B cell (primary cell): Measurements from ENCODE around the gene RAP1GDS1. TPM values are rescaled to one million over a fixed set of nuclear protein-coding genes. Genes with fewer than 3 reads are reported as not detected.

ENCODE experiments used
- ATAC-seq: fragments of 200-7000 bp; cut with Tn5 transposase; one replicate; pipeline ENCODE4 v1.10.0; 2021; ENCODE audit warnings: low read depth, mild to moderate bottlenecking, moderate number of reproducible peaks, moderate library complexity
- CTCF ChIA-PET: fragments of 350-600 bp; sonication (Branson Sonifier 250); formaldehyde crosslinking; loops from one replicate; lab custom pipeline; 2021; ENCODE audit warnings: antibody characterized with exemption, inconsistent platforms; lab: Charles Lee
- POLR2A ChIA-PET: fragments of 350-600 bp; sonication (Branson Sonifier 250); formaldehyde crosslinking; loops from one replicate; lab custom pipeline; 2021; ENCODE audit warnings: antibody characterized with exemption; lab: Charles Lee
- DNase-seq: peaks from one replicate; pipeline ENCODE4 v3.0.0; 2013
- H2AFZ ChIP-seq: 2 replicates; pipeline ENCODE4 v1.6.1; 2012; ENCODE audit warnings: mild to moderate bottlenecking, low read depth, low read length; ENCODE audit not compliant: insufficient read depth, poor library complexity, severe bottlenecking
- H3K27ac ChIP-seq, 2 donors: 1 replicate in 1 of 2; 2 replicates in 1 of 2; pipeline ENCODE4 v1.5.1; 2012 to 2013; ENCODE audit warnings: low read length in 2 of 2, mild to moderate bottlenecking in 2 of 2, moderate library complexity in 1 of 2
- H3K27me3 ChIP-seq, 4 experiments: fragments of 200-600 bp in 1 of 4; sonication (generic) in 1 of 4; replicated peaks in 1 of 4; 1 replicate in 2 of 4; 2 replicates in 2 of 4; pipeline versions ENCODE4 v1.6.1 to v1.7.0; 2013 to 2016; ENCODE audit warnings: low read length in 3 of 4, mild to moderate bottlenecking in 2 of 4, mixed read lengths in 1 of 4, moderate library complexity in 1 of 4; ENCODE audit not compliant: insufficient read depth in 4 of 4, control insufficient read depth in 3 of 4; ENCODE audit errors: control extremely low read depth in 1 of 4
- H3K36me3 ChIP-seq, 2 experiments: replicated peaks in 1 of 2; 1 replicate in 1 of 2; 2 replicates in 1 of 2; pipeline versions ENCODE4 v1.6.1 to v1.7.1; 2013; ENCODE audit warnings: low read length in 1 of 2; ENCODE audit not compliant: insufficient read depth in 2 of 2, control insufficient read depth in 1 of 2; ENCODE audit errors: control extremely low read depth in 1 of 2, extremely low read depth in 1 of 2
- H3K4me1 ChIP-seq, 2 donors: fragments of 200-600 bp in 1 of 2; sonication (generic) in 1 of 2; 1 replicate in 1 of 2; 2 replicates in 1 of 2; pipeline versions ENCODE4 v1.5.1 to v1.6.1; 2013 to 2017; ENCODE audit warnings: low read length in 2 of 2; ENCODE audit not compliant: control insufficient read depth in 2 of 2, insufficient read depth in 2 of 2
- H3K4me2 ChIP-seq: replicated peaks from 2 replicates; pipeline ENCODE3; 2012; ENCODE audit warnings: mild to moderate bottlenecking, low read depth, low read length; ENCODE audit not compliant: poor library complexity, severe bottlenecking
- H3K4me3 ChIP-seq, 5 experiments: fragments of 200-600 bp in 1 of 5; sonication (generic) in 1 of 5; 1 replicate in 3 of 5; 2 replicates in 2 of 5; pipeline versions ENCODE4 v1.5.1 to v1.7.0; 2011 to 2016; ENCODE audit warnings: low read length in 4 of 5, mild to moderate bottlenecking in 4 of 5, low read depth in 2 of 5, control low read depth in 1 of 5, moderate library complexity in 1 of 5; ENCODE audit not compliant: insufficient read depth in 1 of 5; ENCODE audit errors: control extremely low read depth in 1 of 5, extremely low read depth in 1 of 5
- H3K79me2 ChIP-seq: fragments of 200-600 bp; sonication (generic); one replicate; pipeline ENCODE4 v1.6.0; 2016; ENCODE audit warnings: low read length; ENCODE audit not compliant: control insufficient read depth, insufficient read depth
- H3K9ac ChIP-seq: fragments of 200-600 bp; sonication (generic); 2 replicates; pipeline ENCODE4 v1.6.1; 2017; ENCODE audit warnings: mild to moderate bottlenecking, low read length, moderate library complexity
- H3K9me3 ChIP-seq, 3 donors: one replicate each; pipeline versions ENCODE4 v1.6.1 to v1.7.1; 2013; ENCODE audit warnings: low read length in 2 of 3; ENCODE audit not compliant: control insufficient read depth in 2 of 3, insufficient read depth in 1 of 3; ENCODE audit errors: control extremely low read depth in 1 of 3
- H4K20me1 ChIP-seq: 2 replicates; pipeline ENCODE4 v1.6.0; 2012; ENCODE audit warnings: mild to moderate bottlenecking, low read length; ENCODE audit not compliant: insufficient read depth, control insufficient read depth, poor library complexity, severe bottlenecking
- H3K27ac Mint-ChIP-seq: one replicate; pipeline ENCODE4 v1.8.0; 2021; ENCODE audit warnings: mixed read lengths
- H3K27me3 Mint-ChIP-seq: one replicate; pipeline ENCODE4 v1.8.0; 2021; ENCODE audit warnings: mixed read lengths
- H3K4me1 Mint-ChIP-seq: one replicate; pipeline ENCODE4 v1.8.0; 2021; ENCODE audit warnings: mixed read lengths
- H3K4me3 Mint-ChIP-seq: one replicate; pipeline ENCODE4 v1.8.0; 2021; ENCODE audit warnings: mixed read lengths
- H3K9me3 Mint-ChIP-seq: one replicate; pipeline ENCODE4 v1.8.0; 2022; ENCODE audit warnings: mixed read lengths; ENCODE audit not compliant: insufficient read depth
- EZH2 ChIP-seq: IDR thresholded peaks from 2 replicates; pipeline ENCODE4 v1.6.1; 2012; ENCODE audit warnings: borderline replicate concordance, low read depth, mild to moderate bottlenecking, moderate library complexity, low read length; ENCODE audit not compliant: insufficient read depth, poor library complexity, severe bottlenecking
- WGBS: methylation state at CpG from one replicate; pipeline ENCODE4 v1.1.5; 2013; ENCODE audit warnings: missing lambda C conversion rate; ENCODE audit not compliant: insufficient coverage; 5-methylcytosine and 5-hydroxymethylcytosine counted together
- intact Hi-C: fragments of 100-400 bp; cut with micrococcal nuclease; formaldehyde crosslinking; loops from one replicate; pipeline ENCODE4 v1.10.0; 2022
- polyA plus RNA-seq: library from polyadenylated mRNA; depleted of rRNA; stranded (reverse); fragments of >200 nt; gene quantifications from 2 replicates; pipeline ENCODE4 v1.2.3, GENCODE V29; 2012
- total RNA-seq, 2 donors: library from RNA; stranded (reverse); fragments of 120-200 nt in 1 of 2; gene quantifications; 1 replicate in 1 of 2; 2 replicates in 1 of 2; pipeline versions ENCODE4 v1.2.3 to v1.2.4, GENCODE V29; 2013 to 2022
- TF ChIP-seq, protein P1 (sequence below): fragments of 200-600 bp; IDR thresholded peaks from one replicate; pipeline ENCODE4 v1.8.0; 2022; ENCODE audit warnings: antibody characterized with exemption, mild to moderate bottlenecking

The RAP1GDS1 gene
- total and polyA plus RNA-seq, 2 donors (not counting 1 experiment from before 2014, with no cell fraction given): 23.6 to 66.3 TPM

DNA sequence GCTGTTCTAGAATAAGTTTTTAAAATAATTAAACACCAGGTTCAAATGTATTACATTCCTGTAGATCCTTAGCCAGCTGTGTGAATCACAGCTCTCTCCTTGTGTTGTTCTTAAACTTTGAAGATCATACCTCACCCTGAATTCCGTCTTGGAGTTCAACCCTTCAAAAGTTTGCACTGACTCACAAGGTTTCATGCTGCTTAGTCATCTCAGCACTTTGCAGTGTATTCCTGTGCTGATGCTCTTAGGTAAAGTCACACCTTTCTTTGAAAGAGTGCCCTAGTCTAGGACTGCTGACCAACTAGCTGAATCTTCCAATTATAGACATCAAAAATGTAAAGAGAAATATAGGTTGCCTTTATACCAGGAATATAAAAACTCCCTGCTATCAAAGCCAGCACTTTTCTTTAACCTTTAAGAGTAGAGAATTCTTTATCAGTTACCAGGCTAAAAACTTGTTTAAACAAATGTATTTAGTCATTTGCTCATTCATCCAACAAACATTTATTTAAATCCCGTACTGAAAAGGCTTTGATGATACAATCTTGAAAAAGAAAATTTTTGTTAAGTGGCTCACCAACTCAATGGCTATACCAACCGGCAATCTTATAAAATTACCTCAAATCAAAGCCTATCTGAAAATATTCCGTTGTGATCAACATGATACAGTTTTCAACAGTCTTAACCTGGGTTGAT lies 169.7 kb downstream of the RAP1GDS1 start:
- ChIA-PET POLR2A (no interaction called here), CTCF (no interaction called here)
- Mint-ChIP-seq H3K9me3 (peaks cover 5% of the 10 kb centered on the region), H3K27ac (no peak overlapping the region), H3K27me3 (no peaks in the 10 kb centered on the region), H3K4me3 (no peak overlapping the region), H3K4me1 (peaks cover 6% of the 10 kb centered on the region)
- Histone ChIP-seq H3K36me3 (peaks cover 11 to 12% of the 10 kb centered on the region in 2 experiments), H3K4me3 (no peak overlapping the region), H2AFZ (no peak overlapping the region), H3K9ac (no peak overlapping the region), H3K27me3 (no peaks in the 10 kb centered on the region), H3K4me1 (peaks cover 0 to 3% of the 10 kb centered on the region in 2 donors), H3K4me2 (no peak overlapping the region), H3K79me2 (no peaks in the 10 kb centered on the region), H4K20me1 (no peaks in the 10 kb centered on the region), H3K9me3 (no peaks in the 10 kb centered on the region), H3K27ac (no peak overlapping the region)
- no peak for TF ChIP-seq EZH2
- TF ChIP-seq, protein P1, sequence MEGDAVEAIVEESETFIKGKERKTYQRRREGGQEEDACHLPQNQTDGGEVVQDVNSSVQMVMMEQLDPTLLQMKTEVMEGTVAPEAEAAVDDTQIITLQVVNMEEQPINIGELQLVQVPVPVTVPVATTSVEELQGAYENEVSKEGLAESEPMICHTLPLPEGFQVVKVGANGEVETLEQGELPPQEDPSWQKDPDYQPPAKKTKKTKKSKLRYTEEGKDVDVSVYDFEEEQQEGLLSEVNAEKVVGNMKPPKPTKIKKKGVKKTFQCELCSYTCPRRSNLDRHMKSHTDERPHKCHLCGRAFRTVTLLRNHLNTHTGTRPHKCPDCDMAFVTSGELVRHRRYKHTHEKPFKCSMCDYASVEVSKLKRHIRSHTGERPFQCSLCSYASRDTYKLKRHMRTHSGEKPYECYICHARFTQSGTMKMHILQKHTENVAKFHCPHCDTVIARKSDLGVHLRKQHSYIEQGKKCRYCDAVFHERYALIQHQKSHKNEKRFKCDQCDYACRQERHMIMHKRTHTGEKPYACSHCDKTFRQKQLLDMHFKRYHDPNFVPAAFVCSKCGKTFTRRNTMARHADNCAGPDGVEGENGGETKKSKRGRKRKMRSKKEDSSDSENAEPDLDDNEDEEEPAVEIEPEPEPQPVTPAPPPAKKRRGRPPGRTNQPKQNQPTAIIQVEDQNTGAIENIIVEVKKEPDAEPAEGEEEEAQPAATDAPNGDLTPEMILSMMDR: no peak
- DNase-seq: no peak
- 100% methylated on average over 1 of the region's 4 CpGs for WGBS
- no peak for ATAC-seq
- intact Hi-C loops: no loop called here

DNA sequence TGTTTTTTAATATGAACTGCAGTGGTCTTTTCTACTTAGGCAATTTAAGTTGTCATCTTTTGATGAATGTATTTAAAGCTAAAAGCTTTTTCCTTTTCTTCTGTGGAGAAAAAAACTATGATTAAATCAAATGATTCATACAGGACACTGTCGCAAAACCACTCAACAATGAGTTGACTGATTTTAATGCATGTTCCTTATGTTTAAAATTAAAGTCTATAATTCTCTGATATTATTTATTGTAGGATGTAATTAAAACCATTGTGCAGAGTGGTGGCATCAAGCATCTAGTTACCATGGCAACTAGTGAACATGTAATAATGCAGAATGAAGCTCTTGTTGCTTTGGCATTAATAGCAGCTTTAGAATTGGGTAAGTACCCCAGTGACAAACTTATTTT lies 172.5 kb downstream of the RAP1GDS1 start:
- POLR2A ChIA-PET: no interaction called here
- Histone ChIP-seq H3K4me3 (no peak overlapping the region), H3K36me3 (peaks cover 11 to 14% of the 10 kb centered on the region in 2 experiments), H3K9me3 (no peaks in the 10 kb centered on the region), H3K4me1 (no peaks in the 10 kb centered on the region), H4K20me1 (no peaks in the 10 kb centered on the region), H3K27ac (no peak overlapping the region), H3K4me2 (no peak overlapping the region), H3K27me3 (no peaks in the 10 kb centered on the region), H2AFZ (no peak overlapping the region), H3K79me2 (no peaks in the 10 kb centered on the region), H3K9ac (no peak overlapping the region)
- TF ChIP-seq EZH2: no peak
- TF ChIP-seq, protein P1: no peak
- CTCF ChIA-PET: no interaction called here
- DNase-seq (no peak), ATAC-seq (no peak)
- H3K9me3 Mint-ChIP-seq: no peaks in the 10 kb centered on the region
- intact Hi-C loops: no loop called here
- WGBS: no CpG with 5 or more reads among the region's 1 CpG
- no peaks in the 10 kb centered on the region for H3K27me3 Mint-ChIP-seq
- H3K4me1 Mint-ChIP-seq: no peaks in the 10 kb centered on the region
- no peak overlapping the region for H3K27ac Mint-ChIP-seq
- H3K4me3 Mint-ChIP-seq: no peak overlapping the region
